KMS-11 (cell line): Measurements from ENCODE around the gene SH3GL3.

Experiments used
- H2AFZ ChIP-seq: fragments of 200-600 bp; sonication (generic); 2 replicates; pipeline ENCODE4 v1.6.1; 2016; ENCODE audit warnings: antibody characterized with exemption, mixed run types, low read depth
- H3K27ac ChIP-seq: fragments of 200-600 bp; sonication (generic); 2 replicates; pipeline ENCODE4 v1.6.1; 2016; ENCODE audit warnings: mild to moderate bottlenecking, mixed run types
- H3K27me3 ChIP-seq: fragments of 200-600 bp; sonication (generic); 2 replicates; pipeline ENCODE4 v1.6.1; 2017; ENCODE audit warnings: mild to moderate bottlenecking, low read depth, mixed run types, moderate library complexity; ENCODE audit not compliant: insufficient read depth
- H3K36me3 ChIP-seq: fragments of 200-600 bp; sonication (generic); 2 replicates; pipeline ENCODE4 v1.6.1; 2017; ENCODE audit warnings: mild to moderate bottlenecking, mixed run types; ENCODE audit not compliant: insufficient read depth
- H3K4me1 ChIP-seq: fragments of 200-600 bp; sonication (generic); 2 replicates; pipeline ENCODE4 v1.6.1; 2016; ENCODE audit warnings: mild to moderate bottlenecking, low read depth, mixed run types; ENCODE audit not compliant: poor library complexity, severe bottlenecking
- H3K4me2 ChIP-seq: fragments of 200-600 bp; sonication (generic); 2 replicates; pipeline ENCODE4 v1.7.0; 2016; ENCODE audit warnings: mild to moderate bottlenecking, mixed run types
- H3K4me3 ChIP-seq: fragments of 200-600 bp; sonication (generic); IDR thresholded peaks from 2 replicates; pipeline ENCODE4 v1.6.1; 2017; ENCODE audit warnings: low read depth, low read length, mixed read lengths; ENCODE audit not compliant: insufficient read depth
- H3K79me2 ChIP-seq: fragments of 200-600 bp; sonication (generic); 2 replicates; pipeline ENCODE4 v1.6.1; 2016; ENCODE audit warnings: low read depth, mixed run types; ENCODE audit not compliant: insufficient read depth
- H3K9ac ChIP-seq: fragments of 200-600 bp; sonication (generic); 2 replicates; pipeline ENCODE4 v1.6.1; 2016; ENCODE audit warnings: mild to moderate bottlenecking, mixed run types
- H4K20me1 ChIP-seq: fragments of 200-600 bp; sonication (generic); 2 replicates; pipeline ENCODE4 v1.6.1; 2016; ENCODE audit warnings: mild to moderate bottlenecking, mixed run types; ENCODE audit not compliant: insufficient read depth
- CTCF ChIP-seq: fragments of 200-600 bp; sonication (generic); conservative IDR thresholded peaks from 2 replicates; pipeline ENCODE4 v1.6.1; 2017; ENCODE audit warnings: low read depth, mild to moderate bottlenecking, antibody characterized with exemption, low read length, moderate library complexity, mixed read lengths

Gene SH3GL3

GRCh38 chr15:83554558-83554957 lies 107.4 kb downstream of the SH3GL3 start:
- no peaks in the 10 kb centered on the region for H3K79me2 ChIP-seq
- no peak overlapping the region for H3K4me2 ChIP-seq
- no peak overlapping the region for H2AFZ ChIP-seq
- no peak overlapping the region for H3K27ac ChIP-seq
- no peaks in the 10 kb centered on the region for H3K27me3 ChIP-seq
- H3K4me1 ChIP-seq, result no peaks in the 10 kb centered on the region
- H4K20me1 ChIP-seq, result no peaks in the 10 kb centered on the region
- H3K36me3 ChIP-seq, result no peaks in the 10 kb centered on the region
- no peak for TF ChIP-seq CTCF
- no peak overlapping the region for H3K4me3 ChIP-seq
- H3K9ac ChIP-seq, result no peak overlapping the region

- H3K27ac ChIP-seq, result no peak overlapping the region
- no peaks in the 10 kb centered on the region for H4K20me1 ChIP-seq
- no peak overlapping the region for H2AFZ ChIP-seq
- no peak overlapping the region for H3K4me3 ChIP-seq
- no peak for TF ChIP-seq CTCF
- no peak overlapping the region for H3K9ac ChIP-seq
- no peaks in the 10 kb centered on the region for H3K27me3 ChIP-seq
- no peak overlapping the region for H3K4me2 ChIP-seq
- H3K36me3 ChIP-seq, result no peaks in the 10 kb centered on the region
- no peaks in the 10 kb centered on the region for H3K4me1 ChIP-seq
- H3K79me2 ChIP-seq, result no peaks in the 10 kb centered on the region
Measured at GRCh38 chr15:83555383-83555782, 108.2 kb downstream of the SH3GL3 start.

GRCh38 chr15:83556068-83556467 lies 108.9 kb downstream of the SH3GL3 start:
- H2AFZ ChIP-seq, result no peak overlapping the region
- H3K27ac ChIP-seq, result no peak overlapping the region
- no peaks in the 10 kb centered on the region for H4K20me1 ChIP-seq

GRCh38 chr15:83556754-83557153 lies 109.6 kb downstream of the SH3GL3 start:
- Histone ChIP-seq H3K4me2 (no peak overlapping the region), H3K79me2 (no peaks in the 10 kb centered on the region), H3K9ac (no peak overlapping the region), H2AFZ (no peak overlapping the region), H3K36me3 (no peaks in the 10 kb centered on the region), H3K4me3 (no peak overlapping the region), H3K4me1 (no peaks in the 10 kb centered on the region), H4K20me1 (no peaks in the 10 kb centered on the region), H3K27ac (no peak overlapping the region), H3K27me3 (no peaks in the 10 kb centered on the region)
- TF ChIP-seq CTCF, result no peak

More at GRCh38 chr15:83556068-83556467, 108.9 kb downstream of the SH3GL3 start:
- H3K9ac ChIP-seq, result no peak overlapping the region
- no peak overlapping the region for H3K4me3 ChIP-seq
- H3K4me1 ChIP-seq, result no peaks in the 10 kb centered on the region
- no peaks in the 10 kb centered on the region for H3K79me2 ChIP-seq
- no peak for TF ChIP-seq CTCF
- no peaks in the 10 kb centered on the region for H3K36me3 ChIP-seq
- H3K4me2 ChIP-seq, result no peak overlapping the region
- no peaks in the 10 kb centered on the region for H3K27me3 ChIP-seq

- no peaks in the 10 kb centered on the region for H3K79me2 ChIP-seq
- no peak overlapping the region for H3K4me2 ChIP-seq
- no peak overlapping the region for H2AFZ ChIP-seq
- H3K36me3 ChIP-seq, result no peaks in the 10 kb centered on the region
- no peaks in the 10 kb centered on the region for H3K4me1 ChIP-seq
- no peaks in the 10 kb centered on the region for H4K20me1 ChIP-seq
- no peak for TF ChIP-seq CTCF
- H3K9ac ChIP-seq, result no peak overlapping the region
- H3K27me3 ChIP-seq, result no peaks in the 10 kb centered on the region
- no peak overlapping the region for H3K4me3 ChIP-seq
- H3K27ac ChIP-seq, result no peak overlapping the region
Measured at GRCh38 chr15:83558146-83558545, 111.0 kb downstream of the SH3GL3 start.
